ENCODE results near the gene FAM76A. TPM values are rescaled to one million over a fixed set of nuclear protein-coding genes. Genes with fewer than 3 reads are reported as not detected.

FAM76A gene
- polyA plus RNA-seq, 1 experiment = 4.9 TPM

DNA sequence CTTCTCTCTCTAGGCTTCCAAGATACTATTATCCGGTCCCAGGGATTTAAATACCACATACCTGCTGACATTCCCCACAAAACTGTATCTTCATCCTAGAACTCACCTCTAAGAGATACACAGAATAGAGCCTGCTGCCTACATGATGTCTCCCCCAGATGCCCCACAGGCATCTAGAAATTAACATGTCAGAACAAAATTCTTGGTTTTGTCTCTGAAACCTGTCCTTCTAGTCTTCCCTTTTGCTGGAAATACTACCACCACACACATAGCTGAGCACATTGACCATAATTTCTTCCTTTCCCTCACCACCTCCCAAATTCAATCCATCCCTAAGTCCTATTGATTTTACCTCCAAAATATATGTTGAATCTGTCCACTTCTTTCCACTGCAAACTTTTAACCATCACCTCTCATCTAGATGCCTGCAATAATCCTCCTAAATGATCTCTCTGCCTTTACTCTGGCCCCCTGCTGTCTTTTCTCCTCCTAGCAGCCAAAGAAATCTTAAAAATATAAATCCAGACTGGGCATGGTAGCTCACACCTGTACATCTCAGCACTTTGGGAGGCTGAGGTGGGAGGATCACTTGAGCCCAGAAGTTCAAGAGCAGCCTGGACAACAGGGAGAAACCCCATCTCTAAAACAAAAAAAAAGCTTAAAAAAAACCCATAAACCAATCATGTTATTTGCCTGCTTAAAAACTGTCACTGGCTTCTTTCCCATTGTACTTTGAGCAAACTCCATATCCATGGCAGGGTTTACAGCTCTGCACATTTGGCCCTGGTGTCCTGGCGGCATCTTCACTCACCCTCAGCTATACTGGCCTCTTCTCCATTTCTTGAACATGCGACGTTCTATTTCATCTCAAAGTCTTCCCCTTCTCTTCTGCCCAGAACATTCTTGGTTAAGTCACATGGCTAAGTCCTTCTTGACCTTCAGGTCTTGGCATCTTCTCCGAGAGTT lies 6.2 kb upstream of the FAM76A start:
- peak; percentile 59 for TF ChIP-seq CTCF (IDR thresholded peaks at IDR 0.05; ENCODE audit: low read depth, low read length)
- Histone ChIP-seq H3K4me3 (ENCODE audit: low read depth, low read length) (no peak overlapping the region), H3K27ac (ENCODE audit: low read depth, low read length) (no peak overlapping the region), H3K27me3 (ENCODE audit: control insufficient read depth, insufficient read depth, low read length) (peaks cover 24% of the 10 kb centered on the region), H3K9me3 (ENCODE audit: control insufficient read depth, insufficient read depth, low read length) (peaks cover 5% of the 10 kb centered on the region; the same call in 1 of the 2 replicates)
- no peak for DNase-seq (ENCODE audit: low read depth, low spot score)
- POLR2A ChIA-PET = interaction anchor here (0.6 kb wide), 2 partner anchors 41 to 111 kb away, joined by 3 to 6 read pairs; partner anchors contain the start of gene PPP1R8
- CTCF ChIA-PET = interaction anchor here (0.6 to 2.6 kb wide), 7 partner anchors 37 to 57 kb away, joined by 3 to 22 read pairs (median 3); no protein-coding TSS in a partner anchor

- Histone ChIP-seq H3K27me3 (ENCODE audit: control insufficient read depth, insufficient read depth, low read length) (peaks cover 4% of the 10 kb centered on the region), H3K27ac (ENCODE audit: low read depth, low read length) (peak overlapping the region; percentile 57), H3K4me3 (ENCODE audit: low read depth, low read length) (peak overlapping the region; percentile 58), H3K9me3 (ENCODE audit: control insufficient read depth, insufficient read depth, low read length) (peaks cover 5% of the 10 kb centered on the region; the same call in 1 of the 2 replicates)
- ChIA-PET POLR2A (interaction anchor here (0.6 to 1.6 kb wide), 11 partner anchors 18 to 134 kb away, joined by 3 to 25 read pairs (median 4); partner anchors contain the start of genes IFI6, PPP1R8 and STX12), CTCF (interaction anchor here (0.6 to 1.6 kb wide), 26 partner anchors 10 to 247 kb away, joined by 3 to 14 read pairs (median 3); partner anchors contain the start of genes IFI6, PPP1R8 and STX12)
- TF ChIP-seq CTCF (IDR thresholded peaks at IDR 0.05; ENCODE audit: low read depth, low read length) = no peak
- no peak for DNase-seq (ENCODE audit: low read depth, low spot score)
Measured at GRCh38 chr1:27724961-27725373, 794 bp upstream of the FAM76A start.

- no peaks in the 10 kb centered on the region for H3K27me3 ChIP-seq (ENCODE audit: control insufficient read depth, insufficient read depth, low read length)
- peak overlapping the region; percentile 85 for H3K4me3 ChIP-seq (ENCODE audit: low read depth, low read length)
- peaks cover 5% of the 10 kb centered on the region; the same call in 1 of the 2 replicates for H3K9me3 ChIP-seq (ENCODE audit: control insufficient read depth, insufficient read depth, low read length)
- ChIA-PET CTCF (interaction anchor here (0.6 to 1.6 kb wide), 17 partner anchors 13 to 169 kb away, joined by 3 to 14 read pairs (median 4); partner anchors contain the start of genes IFI6, PPP1R8 and STX12), POLR2A (interaction anchor here (0.9 to 1.6 kb wide), 6 partner anchors 26 to 104 kb away, joined by 3 to 25 read pairs (median 5); partner anchors contain the start of genes IFI6, PPP1R8 and STX12)
- H3K27ac ChIP-seq (ENCODE audit: low read depth, low read length) = peak overlapping the region; percentile 61
- no peak for DNase-seq (ENCODE audit: low read depth, low spot score)
- no peak for TF ChIP-seq CTCF (IDR thresholded peaks at IDR 0.05; ENCODE audit: low read depth, low read length)
Measured at GRCh38 chr1:27726173-27727044, 648 bp downstream of the FAM76A start.

DNA sequence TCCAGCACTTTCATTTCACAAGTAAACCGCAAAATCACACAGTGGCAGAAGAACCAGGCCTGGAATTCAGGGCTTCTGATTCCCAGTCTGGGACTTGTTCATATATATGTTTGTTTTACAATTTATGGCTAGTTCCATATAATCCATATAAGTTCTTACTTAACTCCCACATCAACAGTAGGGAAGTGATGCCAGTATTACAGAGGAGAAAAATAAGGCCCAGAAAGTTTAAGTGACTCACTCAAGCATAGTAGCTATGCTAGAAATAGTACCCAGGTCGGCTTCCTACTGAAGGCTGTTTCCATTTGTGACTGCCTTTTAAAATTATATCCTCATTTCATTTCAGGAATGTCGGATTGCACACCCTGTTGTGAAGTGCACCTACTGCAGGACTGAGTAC lies 1.4 kb downstream of the FAM76A start:
- POLR2A ChIA-PET = no interaction called here
- CTCF ChIA-PET = interaction anchor here (0.6 kb wide), 1 partner anchor 45 kb away, joined by 3 read pairs; no protein-coding TSS in a partner anchor

More for the DNA sequence above, 1.4 kb downstream of the FAM76A start:
- Histone ChIP-seq H3K27ac (ENCODE audit: low read depth, low read length) (no peak overlapping the region), H3K27me3 (ENCODE audit: control insufficient read depth, insufficient read depth, low read length) (no peaks in the 10 kb centered on the region), H3K4me3 (ENCODE audit: low read depth, low read length) (peak overlapping the region; percentile 85), H3K9me3 (ENCODE audit: control insufficient read depth, insufficient read depth, low read length) (peaks cover 5% of the 10 kb centered on the region; the same call in 1 of the 2 replicates)
- no peak for TF ChIP-seq CTCF (IDR thresholded peaks at IDR 0.05; ENCODE audit: low read depth, low read length)
- no peak for DNase-seq (ENCODE audit: low read depth, low spot score)
